EL (cell line): ENCODE results near the gene KHDRBS2.

Source experiments
- DNase-seq: peaks from one replicate; pipeline ENCODE4 v3.0.0-alpha.2; 2016

The KHDRBS2 gene

GRCh38 chr6:62009445-62009844, 276.6 kb downstream of the KHDRBS2 start:
- DNase-seq: no peak

GRCh38 chr6:61989616-61990015, 296.4 kb downstream of the KHDRBS2 start:
- no peak for DNase-seq

- no peak for DNase-seq
These were observed 305.4 kb downstream of the KHDRBS2 start for GRCh38 chr6:61980622-61981021.

GRCh38 chr6:61977947-61978346, 308.1 kb downstream of the KHDRBS2 start:
- no peak for DNase-seq

- DNase-seq: no peak
These were observed 308.9 kb downstream of the KHDRBS2 start for GRCh38 chr6:61977099-61977498.

GRCh38 chr6:61959196-61959595, 326.8 kb downstream of the KHDRBS2 start:
- DNase-seq: no peak

GRCh38 chr6:61953851-61954250, 332.2 kb downstream of the KHDRBS2 start:
- DNase-seq: no peak

GRCh38 chr6:61951586-61951985, 334.4 kb downstream of the KHDRBS2 start:
- DNase-seq: no peak

- DNase-seq: no peak
These were observed 335.2 kb downstream of the KHDRBS2 start for GRCh38 chr6:61950811-61951210.

GRCh38 chr6:61949971-61950370, 336.1 kb downstream of the KHDRBS2 start:
- DNase-seq: no peak

GRCh38 chr6:61949161-61949560, 336.9 kb downstream of the KHDRBS2 start:
- DNase-seq: no peak

- DNase-seq: no peak
These were observed 338.6 kb downstream of the KHDRBS2 start for GRCh38 chr6:61947311-61947947.

GRCh38 chr6:61940919-61941318, 345.1 kb downstream of the KHDRBS2 start:
- DNase-seq: no peak

GRCh38 chr6:61935242-61935846, 350.7 kb downstream of the KHDRBS2 start:
- no peak for DNase-seq

GRCh38 chr6:61909486-61909885, 376.5 kb downstream of the KHDRBS2 start:
- no peak for DNase-seq

- DNase-seq: no peak
These were observed 384.3 kb downstream of the KHDRBS2 start for GRCh38 chr6:61901748-61902147.

GRCh38 chr6:61894536-61894935, 391.5 kb downstream of the KHDRBS2 start:
- no peak for DNase-seq

- no peak for DNase-seq
These were observed 398.6 kb downstream of the KHDRBS2 start for GRCh38 chr6:61887423-61887822.

GRCh38 chr6:61886608-61887259, 399.3 kb downstream of the KHDRBS2 start:
- no peak for DNase-seq

GRCh38 chr6:61869632-61870400, 416.2 kb downstream of the KHDRBS2 start:
- no peak for DNase-seq

GRCh38 chr6:61868507-61869080, 417.4 kb downstream of the KHDRBS2 start:
- DNase-seq: no peak

GRCh38 chr6:61867635-61868034, 418.4 kb downstream of the KHDRBS2 start:
- DNase-seq: no peak

GRCh38 chr6:61857541-61857940, 428.5 kb downstream of the KHDRBS2 start:
- DNase-seq: no peak
